HAP-1 (cell line): Measurements from ENCODE around the gene ASL.
"Not testable (repeated sequence)": the region's sequence is repeated elsewhere in the genome, so short reads cannot be mapped to it uniquely, and the experiment has no call there.

Experiments
- DNase-seq, 2 experiments: peaks; one replicate each; pipeline ENCODE4 v3.0.0-alpha.2; 2016 to 2020; ENCODE audit warnings: low spot score in 2 of 2
- H3K27me3 ChIP-seq: fragments of 250-450 bp; sonication (Bioruptor Pico); 2 replicates; pipeline ENCODE4 v1.5.1; 2020; ENCODE audit warnings: low read depth, mild to moderate bottlenecking, moderate library complexity
- H3K36me3 ChIP-seq: fragments of 250-450 bp; sonication (Bioruptor Pico); replicated peaks from 2 replicates; pipeline ENCODE4 v1.5.1; 2020; ENCODE audit warnings: mild to moderate bottlenecking
- H3K4me1 ChIP-seq: fragments of 250-450 bp; sonication (Bioruptor Pico); 2 replicates; pipeline ENCODE4 v1.5.1; 2020; ENCODE audit warnings: mild to moderate bottlenecking
- H3K4me3 ChIP-seq: fragments of 250-450 bp; sonication (Bioruptor Pico); 2 replicates; pipeline ENCODE4 v1.5.1; 2020; ENCODE audit warnings: mild to moderate bottlenecking, moderate library complexity
- H3K9me3 ChIP-seq: fragments of 250-450 bp; sonication (Bioruptor Pico); 2 replicates; pipeline ENCODE4 v1.5.1; 2020; ENCODE audit warnings: mild to moderate bottlenecking, moderate library complexity
- in situ Hi-C: fragments of 300-500 bp; cut with MboI; formaldehyde crosslinking; loops from 3 replicates; pipeline ENCODE4 v1.14.3; 2020; ENCODE audit warnings: low sequenced_read_pairs, inconsistent platforms, mixed read lengths

ASL gene

GRCh38 chr7:66050990-66051448 lies 24.6 kb upstream of the ASL start:
- Histone ChIP-seq H3K27me3 (no peaks in the 10 kb centered on the region), H3K9me3 (no peaks in the 10 kb centered on the region; the same call in 1 of the 2 replicates), H3K4me3 (no peak overlapping the region), H3K4me1 (peaks cover 4% of the 10 kb centered on the region), H3K36me3 (no peaks in the 10 kb centered on the region)
- peak in 1 of 2 experiments; percentile 31 for DNase-seq
- in situ Hi-C loops = no loop called here

DNA sequence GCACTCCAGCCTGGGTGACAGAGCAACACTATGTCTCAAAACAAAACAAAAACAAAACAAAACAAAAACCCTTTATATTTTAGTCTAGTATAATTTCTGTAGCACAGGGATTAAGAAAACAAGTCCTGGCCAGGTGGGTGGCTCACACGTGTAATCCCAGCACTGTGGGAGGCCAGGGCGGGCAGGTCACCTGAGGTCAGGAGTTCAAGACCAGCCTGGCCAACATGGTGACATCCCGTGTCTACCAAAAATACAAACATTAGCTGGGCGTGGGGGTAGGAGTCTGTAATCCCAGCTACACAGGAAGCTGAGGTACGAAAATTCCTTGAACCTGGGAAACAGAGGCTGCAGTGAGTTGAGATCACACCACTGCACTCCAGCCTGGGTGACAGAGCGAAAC lies 23.2 kb upstream of the ASL start:
- H3K9me3 ChIP-seq = no peaks in the 10 kb centered on the region; the same call in 1 of the 2 replicates
- peaks cover 4% of the 10 kb centered on the region for H3K4me1 ChIP-seq
- no peak for DNase-seq
- no peak overlapping the region for H3K4me3 ChIP-seq
- no peaks in the 10 kb centered on the region for H3K36me3 ChIP-seq
- no peaks in the 10 kb centered on the region for H3K27me3 ChIP-seq
- in situ Hi-C loops = no loop called here

- Histone ChIP-seq H3K36me3 (no peaks in the 10 kb centered on the region), H3K4me1 (no peaks in the 10 kb centered on the region), H3K9me3 (no peaks in the 10 kb centered on the region), H3K27me3 (no peaks in the 10 kb centered on the region), H3K4me3 (no peak overlapping the region)
- in situ Hi-C loops = no loop called here
- DNase-seq = no peak
Observed at GRCh38 chr7:66054063-66054462, 21.6 kb upstream of the ASL start.

- Histone ChIP-seq H3K36me3 (no peaks in the 10 kb centered on the region), H3K4me1 (no peaks in the 10 kb centered on the region), H3K27me3 (no peaks in the 10 kb centered on the region), H3K4me3 (no peak overlapping the region), H3K9me3 (no peaks in the 10 kb centered on the region)
- in situ Hi-C loops = no loop called here
- no peak for DNase-seq
Observed at GRCh38 chr7:66055321-66055956, 20.2 kb upstream of the ASL start.

DNA sequence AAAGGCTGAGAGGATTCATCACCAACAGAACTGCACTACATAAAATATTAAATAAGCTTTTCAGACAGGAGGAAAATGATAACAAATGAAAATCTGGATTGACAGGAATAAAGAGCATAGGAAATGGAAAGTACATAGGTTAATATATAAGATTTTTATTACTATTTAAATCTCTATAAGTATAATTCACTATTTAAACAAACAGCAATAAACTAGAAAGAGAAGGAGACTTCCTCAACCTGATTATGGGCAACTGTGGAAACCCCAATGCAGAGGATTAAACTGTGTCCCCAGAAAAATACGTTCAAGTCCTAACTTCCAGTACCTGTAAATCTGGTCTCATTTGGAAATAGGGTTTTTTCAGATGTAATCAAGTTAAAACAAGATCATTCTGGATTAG lies 14.8 kb upstream of the ASL start:
- H3K9me3 ChIP-seq = no peaks in the 10 kb centered on the region
- H3K36me3 ChIP-seq = no peaks in the 10 kb centered on the region
- no peak overlapping the region for H3K4me3 ChIP-seq
- DNase-seq = no peak
- H3K4me1 ChIP-seq = no peaks in the 10 kb centered on the region
- in situ Hi-C loops = no loop called here
- no peaks in the 10 kb centered on the region for H3K27me3 ChIP-seq

GRCh38 chr7:66069732-66070131 lies 5.9 kb upstream of the ASL start:
- in situ Hi-C loops = no loop called here
- H3K36me3 ChIP-seq = no peaks in the 10 kb centered on the region
- H3K4me1 ChIP-seq = no peaks in the 10 kb centered on the region
- no peaks in the 10 kb centered on the region for H3K9me3 ChIP-seq
- H3K4me3 ChIP-seq = no peak overlapping the region
- no peaks in the 10 kb centered on the region for H3K27me3 ChIP-seq
- no peak for DNase-seq

GRCh38 chr7:66070222-66070621 lies 5.4 kb upstream of the ASL start:
- H3K36me3 ChIP-seq = no peaks in the 10 kb centered on the region
- H3K4me3 ChIP-seq = no peak overlapping the region
- no peaks in the 10 kb centered on the region for H3K27me3 ChIP-seq
- H3K4me1 ChIP-seq = peaks cover 2% of the 10 kb centered on the region
- no peaks in the 10 kb centered on the region for H3K9me3 ChIP-seq
- DNase-seq = no peak
- in situ Hi-C loops = no loop called here

GRCh38 chr7:66072208-66072607 lies 3.4 kb upstream of the ASL start:
- DNase-seq, H3K4me3 ChIP-seq, in situ Hi-C loops, H3K36me3 ChIP-seq, H3K9me3 ChIP-seq, H3K27me3 ChIP-seq: not testable (repeated sequence)
- peaks cover 11% of the 10 kb centered on the region for H3K4me1 ChIP-seq

DNA sequence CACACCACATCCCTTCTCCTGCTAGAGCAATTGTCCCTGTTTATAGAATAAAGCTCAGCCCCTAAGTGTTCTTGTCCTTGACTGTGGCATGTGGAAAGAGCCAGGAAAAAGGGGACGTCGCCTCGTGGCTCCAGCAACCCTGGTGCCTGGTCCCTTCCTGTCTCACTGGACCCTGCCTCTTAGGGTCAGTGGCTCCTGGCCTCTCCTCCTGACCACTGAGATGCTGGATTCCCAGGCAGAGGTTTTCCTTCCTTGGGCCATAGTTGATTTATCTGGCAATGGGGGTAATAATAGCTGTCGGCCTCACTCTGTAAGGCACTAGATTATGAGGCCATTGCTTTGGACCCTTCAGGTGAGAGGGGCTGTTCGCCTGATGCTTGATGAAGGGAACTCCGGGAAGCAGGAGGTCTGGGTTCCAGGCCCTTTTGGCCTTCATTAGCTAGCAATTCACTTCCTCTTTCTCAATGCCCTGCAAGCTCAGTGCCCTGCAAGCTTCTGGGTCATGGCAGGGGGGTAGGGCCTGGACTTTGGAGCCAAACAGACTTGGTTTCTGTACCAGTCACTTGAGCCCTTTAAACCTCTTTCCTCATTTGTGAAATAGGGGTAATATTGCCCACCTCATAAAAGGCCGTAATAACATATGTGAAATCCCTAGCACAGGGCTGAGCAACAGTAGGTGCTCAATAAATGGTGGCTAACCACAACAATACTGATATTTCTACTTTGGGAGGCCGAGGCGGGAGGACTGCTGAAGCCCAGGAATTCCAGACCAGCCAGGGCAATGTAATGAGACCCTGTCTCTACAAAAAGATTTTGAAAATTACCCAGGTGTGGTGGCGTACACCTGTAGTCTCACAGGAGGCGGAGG lies 1.1 kb downstream of the ASL start:
- in situ Hi-C loops = no loop called here
- Histone ChIP-seq H3K36me3 (no peaks in the 10 kb centered on the region; the same call in 1 of the 2 replicates), H3K4me3 (peak overlapping the region; percentile 89), H3K4me1 (peaks cover 11% of the 10 kb centered on the region), H3K27me3 (no peaks in the 10 kb centered on the region), H3K9me3 (no peaks in the 10 kb centered on the region)
- no peak for DNase-seq

DNA sequence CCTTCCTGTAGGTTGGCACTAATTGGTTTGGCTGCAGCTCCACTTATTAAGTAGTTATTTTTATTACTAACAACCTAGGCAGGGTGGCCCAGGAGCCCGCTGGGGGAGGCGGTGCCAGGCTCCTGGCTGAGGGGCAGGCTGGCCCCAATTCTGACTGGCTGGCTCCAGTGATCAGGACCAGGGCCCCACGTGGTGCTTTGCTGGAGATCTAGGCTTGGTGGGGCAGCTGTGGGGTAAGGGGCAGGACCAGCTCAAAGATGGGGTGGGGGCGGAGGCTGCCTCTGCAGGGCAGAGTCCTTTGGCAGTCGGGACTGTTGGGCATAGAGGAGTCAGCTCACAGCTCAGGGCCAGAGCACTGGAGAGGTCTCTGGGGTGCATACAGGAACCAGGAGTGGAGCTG lies 2.4 kb downstream of the ASL start:
- DNase-seq = no peak
- Histone ChIP-seq H3K36me3 (no peaks in the 10 kb centered on the region; the same call in none of the 2 replicates), H3K4me3 (no peak overlapping the region), H3K9me3 (no peaks in the 10 kb centered on the region), H3K4me1 (peaks cover 11% of the 10 kb centered on the region), H3K27me3 (no peaks in the 10 kb centered on the region)
- in situ Hi-C loops = no loop called here

- in situ Hi-C loops = no loop called here
- Histone ChIP-seq H3K36me3 (no peaks in the 10 kb centered on the region; the same call in none of the 2 replicates), H3K9me3 (no peaks in the 10 kb centered on the region), H3K4me1 (no peaks in the 10 kb centered on the region), H3K4me3 (no peak overlapping the region), H3K27me3 (no peaks in the 10 kb centered on the region)
- no peak for DNase-seq
Observed at GRCh38 chr7:66082083-66082482, 6.5 kb downstream of the ASL start.

- Histone ChIP-seq H3K4me1 (no peaks in the 10 kb centered on the region), H3K9me3 (no peaks in the 10 kb centered on the region), H3K4me3 (no peak overlapping the region), H3K27me3 (no peaks in the 10 kb centered on the region), H3K36me3 (no peaks in the 10 kb centered on the region; the same call in none of the 2 replicates)
- in situ Hi-C loops = no loop called here
- DNase-seq = no peak
Observed at GRCh38 chr7:66082886-66083415, 7.3 kb downstream of the ASL start.

- in situ Hi-C loops = no loop called here
- Histone ChIP-seq H3K4me1 (no peaks in the 10 kb centered on the region), H3K27me3 (no peaks in the 10 kb centered on the region), H3K36me3 (no peaks in the 10 kb centered on the region; the same call in none of the 2 replicates), H3K9me3 (no peaks in the 10 kb centered on the region), H3K4me3 (no peak overlapping the region)
- no peak for DNase-seq
Observed at GRCh38 chr7:66083677-66084076, 8.1 kb downstream of the ASL start.
